ENCODE measurements around the gene NOSIP.
A peak's percentile ranks its signal among the peaks of the same experiment; 100 is the strongest.

DNA sequence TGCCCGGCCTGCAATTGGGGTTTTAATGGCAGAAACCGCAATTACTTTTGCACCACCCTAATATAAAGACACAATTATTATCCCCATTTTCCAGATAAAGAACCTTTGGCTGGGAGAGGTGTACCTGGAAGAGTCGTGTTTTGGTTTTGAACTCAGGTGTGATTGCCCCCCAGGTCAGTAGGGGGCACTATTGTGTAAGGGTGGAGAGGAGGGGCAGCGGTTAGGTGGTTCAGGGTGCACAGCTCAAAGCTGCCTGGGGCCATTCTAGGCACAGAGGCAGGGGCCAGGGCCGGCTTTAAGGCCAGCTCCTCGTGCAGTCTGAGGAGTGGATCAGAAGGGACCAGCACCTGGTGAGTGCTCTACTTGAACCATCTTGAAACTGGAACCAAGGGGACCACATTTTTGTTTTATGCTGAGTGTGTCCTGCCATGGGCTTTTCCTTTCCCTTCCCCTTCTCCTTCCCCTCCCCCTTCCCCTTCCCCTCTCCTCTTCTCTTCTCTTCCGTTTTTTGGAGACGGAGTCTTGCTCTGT, 73.7 kb downstream of the NOSIP start:
- TF ChIP-seq, protein P1, sequence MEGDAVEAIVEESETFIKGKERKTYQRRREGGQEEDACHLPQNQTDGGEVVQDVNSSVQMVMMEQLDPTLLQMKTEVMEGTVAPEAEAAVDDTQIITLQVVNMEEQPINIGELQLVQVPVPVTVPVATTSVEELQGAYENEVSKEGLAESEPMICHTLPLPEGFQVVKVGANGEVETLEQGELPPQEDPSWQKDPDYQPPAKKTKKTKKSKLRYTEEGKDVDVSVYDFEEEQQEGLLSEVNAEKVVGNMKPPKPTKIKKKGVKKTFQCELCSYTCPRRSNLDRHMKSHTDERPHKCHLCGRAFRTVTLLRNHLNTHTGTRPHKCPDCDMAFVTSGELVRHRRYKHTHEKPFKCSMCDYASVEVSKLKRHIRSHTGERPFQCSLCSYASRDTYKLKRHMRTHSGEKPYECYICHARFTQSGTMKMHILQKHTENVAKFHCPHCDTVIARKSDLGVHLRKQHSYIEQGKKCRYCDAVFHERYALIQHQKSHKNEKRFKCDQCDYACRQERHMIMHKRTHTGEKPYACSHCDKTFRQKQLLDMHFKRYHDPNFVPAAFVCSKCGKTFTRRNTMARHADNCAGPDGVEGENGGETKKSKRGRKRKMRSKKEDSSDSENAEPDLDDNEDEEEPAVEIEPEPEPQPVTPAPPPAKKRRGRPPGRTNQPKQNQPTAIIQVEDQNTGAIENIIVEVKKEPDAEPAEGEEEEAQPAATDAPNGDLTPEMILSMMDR (IDR thresholded peaks at IDR 0.05), result peak; percentile 70 to 81 (median 72)
- no peak for TF ChIP-seq POLR2A (IDR thresholded peaks at IDR 0.05)

Data from right lobe of liver (tissue), 4 donors.